HEK293 (cell line): ENCODE measurements around the gene PGC.

Experiments
- CTCF ChIA-PET: fragments of 350-600 bp; formaldehyde crosslinking; extraction: SDS; loops from one replicate; lab custom pipeline; 2021; ENCODE audit warnings: antibody characterized with exemption; lab: Yijun Ruan, JAX
- POLR2A ChIA-PET: fragments of 300-600 bp; formaldehyde crosslinking; extraction: SDS; loops from one replicate; lab custom pipeline; 2020; ENCODE audit warnings: antibody characterized with exemption, inconsistent platforms; lab: Yijun Ruan, JAX
- H3K27ac ChIP-seq: fragments of 200-500 bp; sonication (Bioruptor generic); 2 replicates; pipeline ENCODE4 v1.5.1; 2014; ENCODE audit warnings: low read depth, low read length, control low read depth, inconsistent platforms; ENCODE audit errors: extremely low read depth
- H3K36me3 ChIP-seq, 2 experiments: fragments of 200-500 bp in 1 of 2; sonication (Bioruptor generic) in 1 of 2; 1 replicate in 1 of 2; 2 replicates in 1 of 2; pipeline ENCODE4 v1.5.1; 2014 to 2017; ENCODE audit warnings: inconsistent platforms in 2 of 2, low read length in 2 of 2; ENCODE audit not compliant: control insufficient read depth in 2 of 2, insufficient read depth in 1 of 2
- H3K4me1 ChIP-seq: fragments of 200-500 bp; sonication (Bioruptor generic); 2 replicates; pipeline ENCODE4 v1.5.1; 2014; ENCODE audit warnings: mild to moderate bottlenecking, low read length, inconsistent platforms; ENCODE audit not compliant: control insufficient read depth, insufficient read depth
- H3K4me3 ChIP-seq: 2 replicates; pipeline ENCODE4 v1.5.1; 2011; ENCODE audit warnings: low read depth, mild to moderate bottlenecking, control low read depth, low read length, moderate library complexity
- H3K9me3 ChIP-seq: fragments of 200-500 bp; sonication (Bioruptor generic); 2 replicates; pipeline ENCODE4 v1.5.1; 2014; ENCODE audit warnings: low read depth, low read length, inconsistent platforms; ENCODE audit not compliant: control insufficient read depth, insufficient read depth
- EGR2 ChIP-seq: fragments of 450-650 bp; formaldehyde crosslinking; IDR thresholded peaks from 2 replicates; pipeline ENCODE4 v1.5.1; 2016; ENCODE audit warnings: low read depth, missing biosample characterization, missing genetic modification characterization
- SCRT2 ChIP-seq: fragments of 450-650 bp; formaldehyde crosslinking; IDR thresholded peaks from 2 replicates; pipeline ENCODE4 v1.5.1; 2016; ENCODE audit warnings: missing biosample characterization, missing genetic modification characterization
- ZFHX2 ChIP-seq: fragments of 450-650 bp; formaldehyde crosslinking; conservative IDR thresholded peaks from 2 replicates; pipeline ENCODE4 v1.5.1; 2016; ENCODE audit warnings: missing biosample characterization, missing genetic modification characterization
- ZIC2 ChIP-seq: fragments of 450-650 bp; formaldehyde crosslinking; IDR thresholded peaks from 2 replicates; pipeline ENCODE4 v1.5.1; 2016; ENCODE audit warnings: missing biosample characterization, missing genetic modification characterization
- ZNF10 ChIP-seq: fragments of 450-650 bp; formaldehyde crosslinking; IDR thresholded peaks from 2 replicates; pipeline ENCODE4 v1.5.1; 2017; ENCODE audit warnings: missing biosample characterization, missing genetic modification characterization
- ZNF112 ChIP-seq: fragments of 450-650 bp; formaldehyde crosslinking; IDR thresholded peaks from 2 replicates; pipeline ENCODE4 v1.5.0; 2017; ENCODE audit warnings: missing biosample characterization, missing genetic modification characterization
- ZNF148 ChIP-seq: fragments of 450-650 bp; formaldehyde crosslinking; IDR thresholded peaks from 2 replicates; pipeline ENCODE4 v1.5.0; 2017; ENCODE audit warnings: missing biosample characterization, missing genetic modification characterization, borderline replicate concordance
- ZNF211 ChIP-seq: fragments of 450-650 bp; formaldehyde crosslinking; IDR thresholded peaks from 2 replicates; pipeline ENCODE4 v1.5.1; 2016; ENCODE audit warnings: low read depth, missing biosample characterization, missing genetic modification characterization
- ZNF558 ChIP-seq: fragments of 450-650 bp; formaldehyde crosslinking; IDR thresholded peaks from 2 replicates; pipeline ENCODE4 v1.5.1; 2016; ENCODE audit warnings: missing biosample characterization, missing genetic modification characterization
- ZNF610 ChIP-seq: fragments of 450-650 bp; formaldehyde crosslinking; IDR thresholded peaks from 2 replicates; pipeline ENCODE4 v1.5.1; 2016; ENCODE audit warnings: missing biosample characterization, missing genetic modification characterization, borderline replicate concordance
- ZNF664 ChIP-seq: fragments of 450-650 bp; formaldehyde crosslinking; IDR thresholded peaks from 2 replicates; pipeline ENCODE4 v1.5.1; 2016; ENCODE audit warnings: missing biosample characterization, missing genetic modification characterization
- ZNF777 ChIP-seq: fragments of 450-650 bp; formaldehyde crosslinking; IDR thresholded peaks from 2 replicates; pipeline ENCODE4 v1.5.1; 2017; ENCODE audit warnings: missing biosample characterization, missing genetic modification characterization, borderline replicate concordance
- TF ChIP-seq, protein P1 (sequence below): fragments of 450-650 bp; formaldehyde crosslinking; optimal IDR thresholded peaks from 2 replicates; pipeline ENCODE3; 2016; ENCODE audit warnings: missing biosample characterization, mild to moderate bottlenecking, missing genetic modification characterization

Gene PGC

DNA sequence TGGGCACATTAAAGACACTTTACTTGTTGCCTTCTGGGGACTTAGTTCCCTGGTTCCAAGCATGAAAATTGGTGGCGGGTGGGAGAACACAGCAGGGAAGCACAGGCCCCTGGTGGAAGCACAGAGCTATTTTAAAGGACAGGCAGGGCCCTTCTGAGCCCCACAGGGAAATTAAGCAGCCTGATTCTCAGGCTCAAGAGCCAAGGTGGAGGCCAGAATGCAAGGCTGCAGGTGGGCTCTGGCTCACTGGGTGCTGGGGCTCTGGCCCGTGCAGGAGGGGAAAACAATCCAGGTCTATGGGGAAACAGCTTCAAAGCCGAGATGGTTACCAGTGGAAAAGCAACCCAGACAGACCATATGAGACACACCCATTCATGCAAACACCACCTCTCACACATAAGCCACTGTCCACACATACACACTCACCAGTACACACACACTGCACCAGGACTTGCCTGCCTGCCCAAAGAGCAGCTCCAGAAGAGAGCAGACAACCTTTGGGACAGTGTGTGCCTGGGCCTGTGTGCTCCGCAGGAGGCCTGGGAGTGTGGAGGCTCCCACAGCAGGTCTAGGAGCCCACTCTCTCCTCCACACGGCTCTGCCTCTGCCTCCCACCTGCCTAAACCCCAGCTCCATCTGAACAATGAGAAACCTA lies 42.4 kb downstream of the PGC start:
- TF ChIP-seq ZFHX2 (tag by site-specific recombination), result peak; percentile 91
- no peak for TF ChIP-seq SCRT2
- TF ChIP-seq ZNF10 (tag by site-specific recombination), result peak; percentile 55; the same call in 1 of the 2 replicates
- TF ChIP-seq EGR2 (tag by site-specific recombination), result peak; percentile 95
- TF ChIP-seq ZNF777, result no peak
- TF ChIP-seq, all 188 proteins: peak for 3
- Histone ChIP-seq H3K9me3 (no peaks in the 10 kb centered on the region), H3K4me3 (no peak overlapping the region), H3K36me3 (no peaks in the 10 kb centered on the region), H3K27ac (no peak overlapping the region), H3K4me1 (no peaks in the 10 kb centered on the region)
- POLR2A ChIA-PET, result interaction anchor here (0.6 to 1.3 kb wide), 4 partner anchors 10 to 346 kb away, joined by 3 read pairs; partner anchors contain the start of gene TAF8
- CTCF ChIA-PET, result interaction anchor here (0.6 to 6.8 kb wide), 24 partner anchors 9 to 1360 kb away, joined by 3 to 73 read pairs (median 4); partner anchors contain the start of genes TFEB and TOMM6

- Histone ChIP-seq H3K4me1 (no peaks in the 10 kb centered on the region), H3K27ac (no peak overlapping the region), H3K36me3 (no peaks in the 10 kb centered on the region), H3K9me3 (no peaks in the 10 kb centered on the region), H3K4me3 (no peak overlapping the region)
- ChIA-PET POLR2A (no interaction called here), CTCF (interaction anchor here (0.6 to 6.8 kb wide), 12 partner anchors 9 to 1359 kb away, joined by 3 to 73 read pairs (median 6); partner anchors contain the start of genes TFEB and TOMM6)
- TF ChIP-seq ZNF112 (no peak), ZNF610 (tag by site-specific recombination) (no peak), ZFHX2 (tag by site-specific recombination) (no peak), ZNF558 (tag by site-specific recombination) (no peak), ZNF211 (tag by site-specific recombination) (no peak), ZNF148 (tag by site-specific recombination) (no peak)
- TF ChIP-seq, protein P1, sequence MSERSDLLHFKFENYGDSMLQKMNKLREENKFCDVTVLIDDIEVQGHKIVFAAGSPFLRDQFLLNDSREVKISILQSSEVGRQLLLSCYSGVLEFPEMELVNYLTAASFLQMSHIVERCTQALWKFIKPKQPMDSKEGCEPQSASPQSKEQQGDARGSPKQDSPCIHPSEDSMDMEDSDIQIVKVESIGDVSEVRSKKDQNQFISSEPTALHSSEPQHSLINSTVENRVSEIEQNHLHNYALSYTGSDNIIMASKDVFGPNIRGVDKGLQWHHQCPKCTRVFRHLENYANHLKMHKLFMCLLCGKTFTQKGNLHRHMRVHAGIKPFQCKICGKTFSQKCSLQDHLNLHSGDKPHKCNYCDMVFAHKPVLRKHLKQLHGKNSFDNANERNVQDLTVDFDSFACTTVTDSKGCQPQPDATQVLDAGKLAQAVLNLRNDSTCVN (tag by site-specific recombination), result no peak
These were observed 43.2 kb downstream of the PGC start for GRCh38 chr6:41704028-41704427.

DNA sequence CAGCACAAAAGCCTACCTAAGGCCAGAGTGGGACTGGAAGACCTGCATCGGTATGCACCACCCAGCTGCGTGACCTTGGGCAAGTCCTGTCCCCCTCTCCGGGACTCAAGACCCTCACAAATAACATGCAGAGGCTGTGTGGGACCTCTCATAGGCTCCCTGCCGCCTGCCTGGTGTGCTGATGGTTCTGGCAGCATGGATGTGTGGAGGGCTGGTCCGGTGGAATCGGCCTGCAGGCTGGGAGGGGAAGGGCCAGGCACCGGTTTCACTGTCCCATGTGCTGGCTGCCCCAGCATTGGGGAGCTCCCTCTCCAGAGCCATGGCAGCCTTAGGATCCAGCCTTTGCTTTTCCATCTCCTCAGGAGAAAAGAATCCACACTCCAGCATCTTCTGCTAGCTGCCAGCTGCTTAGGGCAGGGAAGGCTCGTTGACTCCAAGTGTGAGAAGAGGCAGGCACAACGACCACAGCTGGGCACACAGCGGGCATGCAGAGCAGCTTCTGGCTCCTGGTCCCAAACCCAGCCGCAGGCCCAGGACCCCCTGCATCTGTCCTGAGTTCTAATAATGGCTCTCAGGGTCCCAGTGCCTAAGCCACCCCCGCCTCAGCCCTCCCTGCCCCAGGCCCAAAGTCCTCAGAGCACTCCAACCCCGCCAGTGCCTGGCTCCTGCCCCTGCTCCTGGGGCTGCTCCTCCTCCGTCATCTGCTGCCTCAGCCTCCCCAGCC lies 44.3 kb downstream of the PGC start:
- Histone ChIP-seq H3K36me3 (no peaks in the 10 kb centered on the region), H3K9me3 (no peaks in the 10 kb centered on the region), H3K4me1 (no peaks in the 10 kb centered on the region), H3K4me3 (no peak overlapping the region), H3K27ac (no peak overlapping the region)
- CTCF ChIA-PET, result interaction anchor here (0.6 to 0.7 kb wide), 3 partner anchors 10 to 548 kb away, joined by 3 read pairs; no protein-coding TSS in a partner anchor
- TF ChIP-seq ZIC2 (peak; percentile 76), ZNF664 (tag by site-specific recombination) (no peak)
- POLR2A ChIA-PET, result no interaction called here
